ENCODE data around the gene VPS35L. TPM values are rescaled to one million over a fixed set of nuclear protein-coding genes. Genes with fewer than 3 reads are reported as not detected.

The VPS35L gene
- total RNA-seq, 1 donor from 2014 or later: 45.9 TPM

GRCh38 chr16:19710191-19710908 lies 154.8 kb downstream of the VPS35L start:
- DNase-seq (no peak), ATAC-seq (no peak)
- peaks cover 12% of the 10 kb centered on the region for H3K4me1 ChIP-seq
- H3K9me3 ChIP-seq: no peaks in the 10 kb centered on the region
- H3K27me3 ChIP-seq (ENCODE audit: low read depth): no peaks in the 10 kb centered on the region
- peak overlapping the region; percentile 46 for H3K27ac ChIP-seq
- no peak for TF ChIP-seq CTCF (IDR thresholded peaks at IDR 0.05)
- no peak overlapping the region for H3K4me3 ChIP-seq
- intact Hi-C loops (cut with DNase I): no loop called here
- peaks cover 61% of the 10 kb centered on the region for H3K36me3 ChIP-seq

GRCh38 chr16:19710991-19711545 lies 155.6 kb downstream of the VPS35L start:
- peaks cover 53% of the 10 kb centered on the region for H3K36me3 ChIP-seq
- ATAC-seq: no peak
- no peak overlapping the region for H3K4me3 ChIP-seq
- DNase-seq: no peak
- H3K27me3 ChIP-seq (ENCODE audit: low read depth): no peaks in the 10 kb centered on the region
- no peak for TF ChIP-seq CTCF (IDR thresholded peaks at IDR 0.05)
- no peaks in the 10 kb centered on the region for H3K9me3 ChIP-seq
- H3K4me1 ChIP-seq: peaks cover 7% of the 10 kb centered on the region
- H3K27ac ChIP-seq: no peak overlapping the region
- intact Hi-C loops (cut with DNase I): no loop called here

GRCh38 chr16:19711643-19712042 lies 156.1 kb downstream of the VPS35L start:
- no peak for ATAC-seq
- Histone ChIP-seq H3K36me3 (peaks cover 49% of the 10 kb centered on the region), H3K27ac (no peak overlapping the region), H3K4me1 (peaks cover 12% of the 10 kb centered on the region), H3K9me3 (no peaks in the 10 kb centered on the region), H3K4me3 (no peak overlapping the region), H3K27me3 (ENCODE audit: low read depth) (no peaks in the 10 kb centered on the region)
- intact Hi-C loops (cut with DNase I): no loop called here
- no peak for TF ChIP-seq CTCF (IDR thresholded peaks at IDR 0.05)
- DNase-seq: no peak

GRCh38 chr16:19712418-19713058 lies 157.0 kb downstream of the VPS35L start:
- Histone ChIP-seq H3K4me3 (no peak overlapping the region), H3K4me1 (peaks cover 20% of the 10 kb centered on the region), H3K9me3 (no peaks in the 10 kb centered on the region), H3K27me3 (ENCODE audit: low read depth) (no peaks in the 10 kb centered on the region), H3K36me3 (peaks cover 44% of the 10 kb centered on the region), H3K27ac (no peak overlapping the region)
- intact Hi-C loops (cut with DNase I): no loop called here
- no peak for ATAC-seq
- no peak for TF ChIP-seq CTCF (IDR thresholded peaks at IDR 0.05)
- no peak for DNase-seq

GRCh38 chr16:19713697-19714096 lies 158.2 kb downstream of the VPS35L start:
- DNase-seq (no peak), ATAC-seq (no peak)
- Histone ChIP-seq H3K9me3 (no peaks in the 10 kb centered on the region), H3K4me1 (peaks cover 22% of the 10 kb centered on the region), H3K27me3 (ENCODE audit: low read depth) (no peaks in the 10 kb centered on the region), H3K27ac (no peak overlapping the region), H3K4me3 (no peak overlapping the region), H3K36me3 (peaks cover 38% of the 10 kb centered on the region)
- intact Hi-C loops (cut with DNase I): no loop called here
- TF ChIP-seq CTCF (IDR thresholded peaks at IDR 0.05): no peak

Measured in lower lobe of right lung (tissue), 2 donors.